NCI-H69 (cell line): ENCODE measurements around the gene LMAN2.

Source experiments
- DNase-seq: peaks from one replicate; lab custom pipeline; 2025; lab: John Stamatoyannopoulos, UW

LMAN2 gene

GRCh38 chr5:177327539-177328522 lies 23.6 kb downstream of the LMAN2 start:
- no peak for DNase-seq

GRCh38 chr5:177325868-177326381 lies 25.5 kb downstream of the LMAN2 start:
- DNase-seq: no peak

- no peak for DNase-seq
Measured at GRCh38 chr5:177320879-177321278, 30.6 kb downstream of the LMAN2 start.

GRCh38 chr5:177319913-177320588 lies 31.4 kb downstream of the LMAN2 start:
- no peak for DNase-seq

- DNase-seq: peak; percentile 81
Measured at GRCh38 chr5:177317959-177318377, 33.5 kb downstream of the LMAN2 start.

- DNase-seq: no peak
Measured at GRCh38 chr5:177316005-177316404, 35.5 kb downstream of the LMAN2 start.

- DNase-seq: no peak
Measured at GRCh38 chr5:177315411-177315810, 36.1 kb downstream of the LMAN2 start.

- no peak for DNase-seq
Measured at GRCh38 chr5:177314376-177315342, 36.8 kb downstream of the LMAN2 start.

- no peak for DNase-seq
Measured at GRCh38 chr5:177313561-177314259, 37.8 kb downstream of the LMAN2 start.

GRCh38 chr5:177312649-177313181 lies 38.8 kb downstream of the LMAN2 start:
- DNase-seq: peak; percentile 84

GRCh38 chr5:177311723-177312648 lies 39.5 kb downstream of the LMAN2 start, which contains the start of gene MXD3:
Gene MXD3 (minus strand): TSS chr5:177311898. CDS start chr5:177311830, 68 bp downstream.
- DNase-seq: peak; percentile 99

- DNase-seq: peak; percentile 71
Measured at GRCh38 chr5:177311392-177311722, 40.1 kb downstream of the LMAN2 start.

- DNase-seq: peak; percentile 94
Measured at GRCh38 chr5:177310757-177311391, 40.6 kb downstream of the LMAN2 start.

GRCh38 chr5:177310332-177310731 lies 41.1 kb downstream of the LMAN2 start:
- peak; percentile 78 for DNase-seq

- DNase-seq: peak; percentile 84
Measured at GRCh38 chr5:177309351-177310191, 41.9 kb downstream of the LMAN2 start.

- no peak for DNase-seq
Measured at GRCh38 chr5:177308740-177309139, 42.7 kb downstream of the LMAN2 start.

GRCh38 chr5:177307544-177308363 lies 43.7 kb downstream of the LMAN2 start:
- DNase-seq: no peak
